NCI-H1092 treated with DMSO at 0.1 percent for 48 hours (cell line): ENCODE results near the gene AKAP12.

Experiments
- DNase-seq: peaks from one replicate; lab custom pipeline; 2025; lab: John Stamatoyannopoulos, UW

The AKAP12 gene

DNA sequence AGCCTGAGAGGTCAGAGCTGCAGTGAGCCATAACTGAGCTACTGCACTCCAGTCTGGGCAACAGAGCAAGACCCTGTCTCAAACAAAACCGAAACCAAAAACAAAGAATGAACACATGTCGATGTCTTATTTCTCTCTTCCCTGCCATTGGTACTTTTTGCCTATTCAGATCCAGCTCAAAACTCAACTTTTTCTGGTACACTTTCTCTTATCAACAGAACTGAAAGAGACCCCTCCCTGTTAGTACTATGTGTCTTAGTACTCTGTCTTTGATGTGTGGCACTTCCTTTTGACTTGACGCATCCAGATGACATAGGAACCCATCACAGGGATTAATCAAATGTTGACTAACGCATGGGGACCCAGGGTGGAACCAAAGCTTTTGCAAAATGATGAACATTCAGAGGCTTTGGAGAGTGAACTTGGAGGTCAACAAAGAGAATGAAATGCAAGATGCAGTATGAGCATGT, 44.8 kb downstream of the AKAP12 start:
- no peak for DNase-seq

DNA sequence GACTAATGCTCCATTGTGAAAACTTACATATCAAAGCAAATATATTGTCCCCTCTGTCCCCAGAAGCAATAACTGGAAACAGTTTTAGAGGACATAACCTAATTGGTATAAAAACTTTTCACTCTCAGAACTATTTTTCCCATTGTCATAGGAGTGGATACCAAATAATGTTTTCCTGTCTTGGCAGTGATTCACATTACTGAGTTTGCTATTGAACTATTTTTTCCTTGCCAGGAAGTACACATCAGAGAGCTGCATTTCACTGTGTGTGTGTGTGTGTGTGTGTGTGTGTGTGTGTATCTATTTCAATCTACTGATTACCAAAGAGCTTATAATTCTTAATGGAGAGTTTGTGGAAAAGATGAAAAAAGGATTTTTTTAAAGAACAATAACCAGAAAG, 45.4 kb downstream of the AKAP12 start:
- DNase-seq, result no peak

DNA sequence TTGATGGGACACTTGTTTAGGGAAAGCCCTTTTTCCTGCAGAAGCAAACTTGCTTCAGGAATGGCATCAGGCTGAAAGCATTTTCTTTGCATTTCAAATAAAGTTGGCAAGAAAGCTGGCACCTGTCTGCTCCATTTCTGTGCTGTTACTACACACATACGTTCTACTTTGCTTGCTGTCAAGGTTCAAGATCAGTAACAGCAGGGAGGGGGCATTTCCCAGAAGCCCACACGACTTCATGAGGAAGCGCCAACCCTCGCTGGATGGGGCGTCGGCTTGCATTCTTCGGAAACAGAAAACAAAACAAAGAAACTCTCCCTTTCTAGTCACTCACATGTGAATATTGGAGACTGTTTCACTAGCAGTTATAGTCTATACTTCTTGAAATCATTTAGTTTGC, 46.4 kb downstream of the AKAP12 start:
- DNase-seq, result no peak

DNA sequence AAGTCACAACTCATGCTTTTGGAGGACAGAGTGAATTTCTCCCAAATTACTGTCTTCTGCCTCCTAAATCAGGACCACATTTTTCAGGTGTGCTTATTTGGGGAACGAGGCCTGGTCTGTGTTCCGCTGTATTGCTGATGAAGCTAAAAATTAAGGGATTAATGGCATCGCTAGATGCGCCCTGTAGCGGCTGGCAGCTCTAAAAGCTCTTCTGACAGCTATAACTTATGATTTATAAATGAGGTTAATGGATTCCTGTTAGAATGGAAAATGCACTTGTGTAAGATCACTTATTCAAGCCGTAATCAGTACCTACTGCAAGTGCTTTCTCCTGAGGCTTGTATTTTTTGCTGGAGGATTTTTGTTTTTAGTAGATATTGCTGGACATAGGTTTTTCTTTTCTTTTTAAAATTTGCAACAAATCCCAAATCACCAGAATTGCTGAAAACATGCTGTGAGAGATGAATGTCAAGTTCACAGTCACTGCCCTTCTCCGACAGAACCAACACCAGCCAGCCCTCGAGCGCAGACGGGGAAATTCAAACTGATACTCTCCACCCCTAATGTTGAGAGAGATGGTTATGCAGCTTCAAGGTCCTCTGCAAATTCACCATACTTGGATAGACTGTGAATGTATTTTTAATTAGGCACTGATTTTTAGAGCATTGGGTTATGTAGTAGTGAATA, 49.1 kb downstream of the AKAP12 start:
- no peak for DNase-seq

DNA sequence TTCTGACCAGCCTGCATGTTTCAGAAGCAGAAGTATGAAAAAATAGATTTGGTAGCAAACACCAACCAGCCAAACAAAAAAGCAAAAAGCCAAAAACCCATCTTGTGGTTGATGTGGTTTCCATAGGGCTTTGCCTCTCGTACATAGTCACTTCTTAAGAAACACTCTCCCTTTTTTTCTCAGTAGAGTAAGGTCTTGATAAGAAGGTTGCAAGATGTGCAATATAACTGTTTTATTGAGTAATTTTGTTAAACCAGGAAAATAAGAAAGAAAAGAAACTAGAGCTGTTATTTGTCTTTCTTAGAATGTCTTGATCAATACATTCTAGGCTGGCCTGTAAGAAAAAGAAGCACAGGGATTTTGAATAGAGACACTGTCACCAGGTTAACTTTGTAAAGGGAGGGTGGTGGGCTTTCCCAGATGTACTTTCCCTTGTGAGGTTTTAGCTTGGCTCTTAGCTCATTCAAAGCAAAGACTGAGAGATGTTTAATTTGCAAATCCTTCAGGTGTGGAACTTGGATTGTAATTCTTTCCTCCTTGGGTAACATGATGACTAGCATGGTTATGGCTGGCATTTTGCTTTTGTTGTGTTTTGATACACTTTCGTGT, 49.7 kb downstream of the AKAP12 start:
- no peak for DNase-seq

DNA sequence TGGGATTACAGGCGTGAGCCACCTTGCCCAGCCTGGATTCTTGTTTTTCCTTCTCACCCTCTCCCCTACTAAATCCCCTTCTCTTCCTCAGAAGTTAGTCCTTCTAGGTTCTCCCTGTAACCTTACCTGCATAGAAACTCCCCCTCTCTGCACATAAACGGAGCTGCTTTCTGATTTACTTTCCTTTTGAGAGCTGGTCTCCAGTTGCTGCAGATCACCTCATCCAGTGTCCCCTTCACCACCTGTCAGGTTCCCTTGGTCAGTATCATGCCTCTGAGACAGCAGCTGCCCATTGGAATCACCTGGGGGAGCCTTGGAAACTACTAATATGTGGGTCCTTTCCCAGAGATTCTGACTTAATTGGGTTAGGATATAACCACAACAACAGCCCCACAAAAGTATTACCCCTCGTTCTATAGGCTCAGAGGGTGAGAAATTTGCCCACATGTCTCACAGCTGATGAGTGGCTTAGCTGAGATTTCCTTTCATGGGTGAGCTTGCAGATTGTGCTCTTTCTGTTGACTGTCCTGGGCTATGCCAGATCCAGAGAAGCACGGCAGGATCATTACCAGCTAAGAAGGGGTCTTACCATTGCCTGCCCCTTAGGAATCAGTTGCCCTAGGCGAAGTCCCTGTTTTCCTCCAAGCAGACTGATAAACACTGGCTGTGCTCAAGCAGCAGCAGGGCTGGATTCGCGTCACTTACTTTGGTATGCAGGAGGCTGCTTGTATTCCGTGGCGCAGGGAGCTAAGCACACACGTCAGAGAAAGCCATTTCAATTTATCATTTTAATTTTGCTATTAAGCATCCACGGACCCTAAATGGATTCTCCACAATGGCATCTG, 51.3 kb downstream of the AKAP12 start:
- DNase-seq, result no peak

DNA sequence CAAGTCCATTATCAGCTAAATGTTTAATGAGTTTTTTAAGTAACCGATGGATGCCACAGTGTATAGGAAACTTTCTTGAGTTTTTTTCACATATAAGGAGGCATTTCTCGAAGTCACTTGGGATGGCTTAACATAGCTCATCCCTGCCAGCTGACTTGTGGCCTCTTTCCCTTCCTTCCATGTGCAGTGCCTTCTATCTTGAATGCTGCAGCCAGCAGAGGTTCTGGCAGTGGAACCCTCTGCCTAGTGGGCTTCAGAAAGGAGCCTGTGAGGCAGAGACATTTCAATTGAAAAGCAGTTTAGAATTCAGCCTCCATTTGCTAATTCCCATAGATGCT, 51.9 kb downstream of the AKAP12 start:
- no peak for DNase-seq

DNA sequence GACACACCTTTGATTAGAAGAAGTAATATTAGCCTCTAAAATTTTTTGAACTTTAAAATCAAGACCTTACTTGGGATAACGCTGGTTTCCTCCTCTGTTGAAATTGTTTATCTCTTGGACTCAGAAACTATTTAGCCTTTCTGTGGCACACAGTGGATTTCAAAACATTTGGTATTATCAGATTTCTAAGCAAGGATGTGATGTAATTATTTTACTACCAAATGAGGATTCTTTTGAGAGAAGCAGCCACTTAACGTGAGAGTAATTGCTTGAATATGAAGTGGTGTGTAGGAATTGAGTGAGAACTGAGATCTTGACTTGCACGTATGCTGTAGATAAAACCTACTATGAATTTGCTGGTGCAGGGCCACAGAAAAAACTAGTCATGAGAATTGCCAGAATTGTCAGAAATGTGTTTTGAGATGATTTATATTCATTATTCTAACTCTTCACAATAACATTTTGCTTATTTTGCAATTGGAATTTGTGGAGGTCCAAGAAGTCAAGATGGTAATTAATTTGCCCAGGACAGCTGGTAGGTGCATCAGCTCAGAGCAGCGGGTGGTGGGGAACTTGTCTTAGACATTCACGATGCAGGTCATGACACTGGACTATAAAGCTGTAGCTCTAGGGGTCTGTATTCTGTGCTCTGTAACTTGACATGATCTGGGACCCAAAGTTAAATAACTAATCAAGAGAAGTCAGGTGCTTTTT, 53.4 kb downstream of the AKAP12 start:
- no peak for DNase-seq

DNA sequence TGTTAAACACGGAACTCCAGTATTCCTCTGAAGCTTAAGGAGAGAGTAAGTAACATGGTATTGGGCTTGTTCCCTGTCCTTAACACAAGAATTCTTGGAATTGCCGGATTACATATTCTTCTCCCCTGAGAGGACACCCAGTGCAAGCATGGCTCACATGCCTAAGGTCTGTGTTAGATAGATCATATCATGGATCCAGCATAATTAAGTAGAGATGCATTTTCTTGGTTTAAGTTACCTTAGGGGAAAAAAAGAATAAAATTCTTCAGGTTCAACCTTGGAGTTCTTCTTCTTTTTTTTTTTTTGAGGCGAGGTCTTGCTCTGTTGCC, 53.9 kb downstream of the AKAP12 start:
- no peak for DNase-seq

DNA sequence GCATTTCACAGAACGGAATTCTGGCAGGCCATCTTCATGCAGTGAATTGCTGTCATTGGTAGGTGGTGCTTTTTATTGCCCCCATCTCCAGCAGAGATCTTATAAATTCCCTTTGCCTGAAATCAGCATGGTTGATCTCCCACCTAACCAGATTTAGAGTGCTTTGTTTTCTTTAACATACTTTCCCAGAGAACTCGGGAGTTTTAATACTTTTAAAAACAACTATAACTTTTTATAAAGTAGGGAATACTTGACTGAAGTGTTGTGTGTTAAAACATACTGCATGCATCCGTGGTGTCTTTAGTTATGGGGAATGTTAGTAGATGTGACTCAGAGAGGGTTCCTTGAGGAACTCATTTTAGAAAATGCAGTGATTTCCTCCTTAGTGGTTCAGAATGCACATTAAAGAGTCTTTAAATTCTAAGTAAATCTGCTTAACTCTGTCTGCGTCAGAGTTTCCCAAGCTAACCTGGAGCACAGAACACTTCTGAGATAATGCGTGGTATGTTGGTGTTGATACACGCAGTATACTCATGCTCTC, 54.9 kb downstream of the AKAP12 start:
- no peak for DNase-seq

DNA sequence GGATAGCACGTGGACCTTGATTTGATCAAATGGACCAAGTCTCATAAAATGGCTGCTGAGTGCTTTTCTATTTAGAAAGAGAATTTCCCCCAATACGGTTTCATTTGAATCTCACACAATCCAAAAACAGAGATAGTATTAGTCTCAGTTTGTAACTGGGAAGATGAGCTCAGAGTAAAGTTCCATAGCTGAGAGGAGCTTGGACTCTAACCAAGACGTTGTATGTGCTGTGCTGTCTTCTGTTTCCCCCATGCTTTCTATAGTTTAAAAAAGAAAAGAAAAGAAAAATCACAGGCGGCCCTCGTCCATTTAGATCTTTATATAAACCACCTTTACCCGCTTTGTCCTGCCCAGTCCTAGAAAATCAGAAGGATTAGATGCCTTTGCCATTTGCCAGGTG, 58.1 kb downstream of the AKAP12 start:
- no peak for DNase-seq

DNA sequence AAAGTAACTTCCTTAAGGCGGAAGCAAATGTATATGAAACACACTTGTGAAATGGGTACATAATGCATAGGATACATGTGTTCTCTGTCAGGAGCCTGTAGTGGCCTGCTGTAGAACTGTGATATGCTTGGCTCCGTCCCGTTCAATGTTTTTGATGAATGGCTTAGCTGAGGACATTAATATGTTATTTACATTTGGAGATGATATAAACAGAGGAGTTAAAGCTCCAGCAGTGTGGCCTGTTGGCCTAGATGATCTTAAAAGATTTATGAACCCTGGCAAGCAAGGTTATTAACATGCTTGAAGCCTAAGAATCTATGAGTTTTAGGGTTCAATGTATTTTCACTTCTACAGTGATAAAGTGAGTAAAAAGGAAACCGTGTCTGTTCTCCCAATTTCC, 59.2 kb downstream of the AKAP12 start:
- DNase-seq, result no peak

DNA sequence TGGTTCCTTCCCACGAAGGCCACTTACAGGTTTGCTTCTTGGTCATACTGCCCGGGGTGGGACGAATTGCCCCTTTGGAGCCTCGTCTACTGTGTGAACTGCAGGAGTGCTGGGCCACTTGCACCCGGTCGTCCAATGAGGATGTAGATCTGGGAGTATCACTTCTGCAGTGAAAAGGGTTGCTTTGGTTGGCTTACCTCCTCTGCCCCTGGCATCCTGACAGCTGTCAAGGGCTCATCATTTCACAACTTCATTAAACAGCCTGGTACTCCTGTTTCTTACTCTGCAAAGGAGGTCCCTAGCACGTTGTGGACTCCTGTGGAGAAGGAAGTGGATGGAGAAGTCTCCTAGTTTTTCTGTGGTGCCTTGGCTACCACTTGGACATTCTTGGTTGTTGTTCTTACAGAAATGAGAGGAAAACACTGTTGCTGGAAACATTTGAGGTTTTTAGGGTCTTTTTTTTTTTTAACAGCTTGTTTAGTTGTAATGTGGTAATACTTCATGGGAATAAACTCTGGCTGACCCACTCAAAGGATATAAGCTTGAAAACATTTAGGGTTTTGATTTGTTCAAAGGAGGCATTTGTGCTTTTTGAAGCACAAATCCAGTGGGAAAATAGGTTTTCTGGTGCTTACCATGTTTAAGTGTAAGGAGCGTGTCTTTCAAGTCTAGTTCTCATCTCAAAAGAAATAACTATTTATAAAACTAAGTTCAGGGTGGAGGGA, 60.7 kb downstream of the AKAP12 start:
- no peak for DNase-seq

DNA sequence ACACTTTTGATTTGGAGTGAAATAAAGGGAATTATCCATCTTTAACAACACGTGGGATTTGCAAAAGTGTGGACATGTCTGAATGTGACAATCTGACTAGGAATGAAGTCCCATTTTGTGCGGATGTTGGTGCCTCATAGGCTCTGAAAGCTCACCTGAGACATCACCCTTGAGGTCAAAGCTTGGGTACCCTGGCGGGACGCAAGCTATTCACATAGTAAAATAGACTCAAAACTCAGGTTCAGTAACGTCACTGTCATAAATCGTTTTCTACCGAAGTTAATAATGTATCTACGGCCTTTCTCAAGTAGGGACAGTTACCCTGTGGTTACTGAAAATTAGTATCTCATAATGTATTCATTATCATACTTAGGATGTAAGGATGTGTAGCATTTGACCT, 61.8 kb downstream of the AKAP12 start:
- no peak for DNase-seq

DNA sequence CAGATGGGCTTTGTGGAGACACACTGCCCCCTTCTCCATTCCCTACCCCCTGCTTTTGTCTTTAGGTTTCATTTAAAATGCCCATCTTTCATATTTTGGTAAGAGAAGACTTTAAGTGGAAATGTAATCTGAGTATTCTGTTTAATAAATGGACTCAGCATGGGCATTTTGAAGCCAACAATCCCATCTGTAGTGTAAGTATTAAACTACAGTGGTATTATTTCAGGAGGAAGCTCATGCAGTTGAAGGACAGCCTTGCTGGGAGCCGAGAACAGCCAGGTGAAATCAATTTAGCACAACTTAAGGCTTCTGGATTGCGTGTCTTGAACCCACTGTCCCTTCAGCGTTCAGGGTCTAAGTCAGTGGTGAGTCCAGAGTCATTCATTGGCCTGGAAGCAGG, 63.5 kb downstream of the AKAP12 start:
- no peak for DNase-seq

DNA sequence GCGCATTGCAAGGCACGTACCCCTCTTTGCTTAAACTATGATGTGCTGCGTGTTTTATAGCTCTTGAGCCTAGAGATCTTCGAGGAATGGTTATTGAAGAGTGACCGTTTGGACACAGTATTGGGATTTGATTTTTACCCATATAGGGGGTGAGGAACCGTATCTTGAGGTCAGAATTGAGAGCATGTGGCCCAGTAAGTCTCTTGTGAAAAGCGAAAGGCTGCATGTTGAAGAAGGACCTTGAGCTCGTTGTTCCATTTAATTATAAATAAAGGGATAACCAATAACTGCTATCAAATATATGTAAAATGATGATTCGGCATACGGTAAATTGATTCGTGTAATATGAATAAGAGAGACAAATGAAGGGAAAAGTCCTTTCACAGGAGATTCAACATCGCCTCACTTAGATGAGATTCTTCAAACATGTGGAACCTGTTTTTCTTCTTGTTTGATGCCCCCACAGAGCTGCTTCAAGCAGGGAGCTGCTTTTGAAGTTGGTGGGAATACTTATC, 66.6 kb downstream of the AKAP12 start:
- DNase-seq, result no peak

DNA sequence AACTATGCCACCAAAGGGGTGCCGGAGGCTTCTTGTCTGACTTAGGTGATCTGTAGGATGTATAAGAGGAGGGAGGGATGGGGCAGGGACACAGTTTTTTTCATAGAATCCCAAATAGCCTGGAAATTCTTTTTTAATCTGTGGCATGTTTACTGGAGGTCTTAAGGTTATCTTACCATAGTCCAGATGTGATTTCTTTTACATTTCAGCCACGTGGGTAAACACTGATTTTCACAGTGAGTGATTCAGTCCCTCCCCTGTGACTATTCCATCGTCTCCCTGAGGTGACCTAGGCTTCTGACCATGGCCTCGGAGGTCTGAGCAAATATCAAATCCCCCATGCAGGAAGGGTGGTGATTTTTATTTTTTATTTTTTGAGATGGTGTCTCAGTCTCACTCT, 67.7 kb downstream of the AKAP12 start:
- DNase-seq, result no peak

DNA sequence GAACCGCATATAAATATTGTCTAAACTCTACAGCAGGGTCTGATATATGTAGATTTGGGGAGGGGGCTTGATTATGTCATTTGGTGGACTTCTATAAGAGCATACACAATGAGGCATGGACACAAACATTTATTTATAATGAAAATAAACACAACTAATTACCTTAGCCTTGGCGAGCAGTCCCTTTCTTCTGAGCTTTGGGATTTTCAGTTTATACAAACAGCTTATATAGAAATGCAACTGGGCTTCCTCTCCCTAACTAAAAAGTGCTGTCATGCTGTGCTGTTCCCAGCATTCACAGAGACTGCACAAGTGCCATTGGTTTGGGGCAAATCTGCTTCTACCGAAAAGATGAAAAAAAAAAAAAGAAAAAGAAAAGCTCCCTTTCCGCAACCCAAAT, 69.9 kb downstream of the AKAP12 start:
- DNase-seq, result no peak

DNA sequence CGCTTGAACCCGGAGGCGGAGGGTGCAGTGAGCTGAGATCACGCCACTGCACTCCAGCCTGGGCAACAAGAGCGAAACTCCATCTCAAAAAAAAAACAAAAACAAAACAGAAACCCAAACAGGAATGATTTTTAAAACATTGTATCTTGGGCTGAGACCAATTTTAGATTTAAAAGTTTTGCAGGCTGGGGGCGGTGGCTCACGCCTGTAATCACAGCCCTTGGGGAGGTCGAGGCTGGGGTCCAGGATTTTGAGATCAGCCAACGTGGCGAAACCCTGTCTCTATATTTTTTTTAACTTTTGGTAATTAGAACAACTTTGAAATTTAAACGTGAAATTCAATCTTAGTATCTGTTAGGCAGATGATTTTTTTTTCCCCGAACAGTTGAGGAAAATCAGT, 70.5 kb downstream of the AKAP12 start:
- DNase-seq, result no peak

DNA sequence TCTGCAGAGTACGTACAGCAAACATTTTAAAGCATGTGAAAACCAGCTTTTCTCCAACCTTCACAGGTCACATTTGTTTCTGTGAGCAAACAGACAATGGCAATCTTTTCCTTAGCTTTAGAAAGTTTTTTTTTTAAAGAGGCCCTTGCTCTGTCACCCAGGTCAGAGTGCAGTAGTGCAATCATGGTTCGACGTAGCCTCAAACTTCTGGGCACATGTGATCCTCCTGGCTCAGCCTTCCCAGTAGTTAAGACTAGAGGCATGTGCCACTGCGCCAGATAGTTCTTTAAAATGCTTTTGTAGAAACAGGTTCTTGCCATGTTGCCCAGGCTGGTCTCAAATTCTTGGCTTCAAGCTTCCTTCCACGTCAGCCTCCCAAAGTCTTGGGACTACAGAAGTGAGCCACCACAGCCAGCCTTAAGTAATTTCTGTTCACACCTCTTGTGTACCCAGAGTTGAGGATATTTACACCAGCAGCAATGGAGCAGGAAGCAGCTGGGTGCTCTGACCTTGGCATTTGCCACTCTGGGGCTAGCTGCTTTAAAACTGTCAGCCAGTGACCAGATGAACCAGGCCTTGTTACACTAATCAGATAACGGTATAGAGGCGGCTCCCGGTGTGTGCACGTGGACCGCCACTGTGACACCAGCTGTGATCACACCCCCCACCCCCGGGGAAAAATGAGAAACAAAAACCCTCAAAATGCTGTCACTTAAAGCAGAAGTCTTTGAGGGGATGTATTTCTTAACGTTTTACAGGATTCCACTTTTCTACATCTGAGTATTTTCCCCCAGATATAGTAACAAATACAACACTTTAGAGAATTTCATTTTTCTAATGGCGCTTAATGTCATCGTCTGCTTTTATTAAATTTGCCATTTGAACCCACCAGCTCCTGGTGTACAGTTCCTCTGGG, 71.3 kb downstream of the AKAP12 start:
- no peak for DNase-seq
